ENCODE results near the gene RFX7. TPM values are rescaled to one million over a fixed set of nuclear protein-coding genes. Genes with fewer than 3 reads are reported as not detected.
"Not testable (repeated sequence)": the region's sequence is repeated elsewhere in the genome, so short reads cannot be mapped to it uniquely, and the experiment has no call there.

Gene RFX7
- total and polyA plus RNA-seq, 4 donors, result 1.0 to 22.1 (median 9.7) TPM

- no peak for ATAC-seq (ENCODE audit: low FRiP score)
- H3K36me3 ChIP-seq (ENCODE audit: control insufficient read depth in 1 of 2, insufficient read depth in 2 of 2, low read length in 1 of 2), result no peaks in the 10 kb centered on the region
These were observed 38.4 kb downstream of the RFX7 start for GRCh38 chr15:56205061-56205876.

GRCh38 chr15:56203312-56203922 is 40.3 kb downstream of the RFX7 start:
- 89 to 94% methylated on average over 4 of the region's 4 CpGs for WGBS, 2 donors

More at GRCh38 chr15:56205061-56205876, 38.4 kb downstream of the RFX7 start:
- no peak overlapping the region for H3K27ac ChIP-seq (ENCODE audit: low read depth in 1 of 2, low read length in 2 of 2)
- no peak overlapping the region for H3K4me3 ChIP-seq (ENCODE audit: low read length in 2 of 2)
- intact Hi-C loops (cut with DNase I), result no loop called here
- no peaks in the 10 kb centered on the region for H3K9me3 ChIP-seq (ENCODE audit: control insufficient read depth, low read length)
- no peaks in the 10 kb centered on the region for H3K4me1 ChIP-seq (ENCODE audit: control insufficient read depth in 1 of 2, insufficient read depth in 2 of 2, low read length in 2 of 2)
- DNase-seq, result no peak
- no peaks in the 10 kb centered on the region for H3K27me3 ChIP-seq (ENCODE audit: control insufficient read depth in 1 of 2, insufficient read depth in 2 of 2, low read length in 1 of 2)

GRCh38 chr15:56202701-56203100 is 41.0 kb downstream of the RFX7 start:
- H3K27ac ChIP-seq (ENCODE audit: low read depth in 1 of 2, low read length in 2 of 2), result no peak overlapping the region
- intact Hi-C loops (cut with DNase I), result no loop called here
- H3K36me3 ChIP-seq (ENCODE audit: control insufficient read depth in 1 of 2, insufficient read depth in 2 of 2, low read length in 1 of 2), result no peaks in the 10 kb centered on the region
- no peak overlapping the region for H3K4me3 ChIP-seq (ENCODE audit: low read length in 2 of 2)
- WGBS, 2 donors, result 95 to 97% methylated on average over 1 of the region's 1 CpG
- ATAC-seq (ENCODE audit: low FRiP score), result no peak
- H3K9me3 ChIP-seq (ENCODE audit: control insufficient read depth, low read length), result no peaks in the 10 kb centered on the region
- DNase-seq, result no peak
- no peaks in the 10 kb centered on the region for H3K27me3 ChIP-seq (ENCODE audit: control insufficient read depth in 1 of 2, insufficient read depth in 2 of 2, low read length in 1 of 2)
- H3K4me1 ChIP-seq (ENCODE audit: control insufficient read depth in 1 of 2, insufficient read depth in 2 of 2, low read length in 2 of 2), result no peaks in the 10 kb centered on the region

More at GRCh38 chr15:56203312-56203922, 40.3 kb downstream of the RFX7 start:
- H3K27ac ChIP-seq (ENCODE audit: low read depth in 1 of 2, low read length in 2 of 2); H3K4me1 ChIP-seq (ENCODE audit: control insufficient read depth in 1 of 2, insufficient read depth in 2 of 2, low read length in 2 of 2); ATAC-seq (ENCODE audit: low FRiP score); H3K9me3 ChIP-seq (ENCODE audit: control insufficient read depth, low read length); H3K36me3 ChIP-seq (ENCODE audit: control insufficient read depth in 1 of 2, insufficient read depth in 2 of 2, low read length in 1 of 2); H3K4me3 ChIP-seq (ENCODE audit: low read length in 2 of 2); H3K27me3 ChIP-seq (ENCODE audit: control insufficient read depth in 1 of 2, insufficient read depth in 2 of 2, low read length in 1 of 2); intact Hi-C loops (cut with DNase I); DNase-seq: not testable (repeated sequence)

- Histone ChIP-seq H3K36me3 (ENCODE audit: control insufficient read depth in 1 of 2, insufficient read depth in 2 of 2, low read length in 1 of 2) (no peaks in the 10 kb centered on the region), H3K9me3 (ENCODE audit: control insufficient read depth, low read length) (no peaks in the 10 kb centered on the region), H3K27me3 (ENCODE audit: control insufficient read depth in 1 of 2, insufficient read depth in 2 of 2, low read length in 1 of 2) (no peaks in the 10 kb centered on the region), H3K4me3 (ENCODE audit: low read length in 2 of 2) (no peak overlapping the region), H3K4me1 (ENCODE audit: control insufficient read depth in 1 of 2, insufficient read depth in 2 of 2, low read length in 2 of 2) (no peaks in the 10 kb centered on the region), H3K27ac (ENCODE audit: low read depth in 1 of 2, low read length in 2 of 2) (no peak overlapping the region)
- ATAC-seq (ENCODE audit: low FRiP score) (no peak), DNase-seq (no peak)
- intact Hi-C loops (cut with DNase I), result no loop called here
- 74 to 81% methylated on average over 2 of the region's 2 CpGs for WGBS, 2 donors
These were observed 44.6 kb downstream of the RFX7 start for GRCh38 chr15:56199038-56199437.

DNA sequence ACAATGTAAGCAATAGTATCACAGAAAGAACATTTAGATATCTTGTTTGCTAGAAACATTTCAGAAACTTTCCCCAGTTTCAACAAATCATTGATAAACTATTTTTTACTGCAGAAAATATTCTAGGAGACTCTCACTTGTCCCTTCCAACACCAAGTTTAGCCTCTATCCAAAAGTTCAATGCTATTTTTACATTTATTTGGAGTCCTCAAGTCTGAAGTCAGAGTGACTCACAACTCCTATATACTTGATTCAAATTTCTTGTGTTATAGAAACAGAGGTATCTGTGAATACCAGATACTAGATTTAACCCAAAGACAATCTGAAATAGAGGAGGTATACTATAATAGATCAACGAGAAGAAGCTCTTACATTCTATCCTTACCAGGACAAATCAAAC is 49.6 kb downstream of the RFX7 start:
- no peak for ATAC-seq (ENCODE audit: low FRiP score)
- 82 to 83% methylated on average over 1 of the region's 1 CpG for WGBS, 2 donors

GRCh38 chr15:56192659-56193442 is 50.8 kb downstream of the RFX7 start:
- no peak for DNase-seq

More for the DNA sequence above, 49.6 kb downstream of the RFX7 start:
- peaks cover 0 to 6% of the 10 kb centered on the region in 2 donors for H3K4me1 ChIP-seq (ENCODE audit: control insufficient read depth in 1 of 2, insufficient read depth in 2 of 2, low read length in 2 of 2)
- no peaks in the 10 kb centered on the region for H3K27me3 ChIP-seq (ENCODE audit: control insufficient read depth in 1 of 2, insufficient read depth in 2 of 2, low read length in 1 of 2)
- peaks cover 0 to 2% of the 10 kb centered on the region in 2 donors for H3K36me3 ChIP-seq (ENCODE audit: control insufficient read depth in 1 of 2, insufficient read depth in 2 of 2, low read length in 1 of 2)
- H3K27ac ChIP-seq (ENCODE audit: low read depth in 1 of 2, low read length in 2 of 2), result no peak overlapping the region
- H3K9me3 ChIP-seq (ENCODE audit: control insufficient read depth, low read length), result no peaks in the 10 kb centered on the region
- intact Hi-C loops (cut with DNase I), result no loop called here
- H3K4me3 ChIP-seq (ENCODE audit: low read length in 2 of 2), result no peak overlapping the region
- DNase-seq, result no peak

DNA sequence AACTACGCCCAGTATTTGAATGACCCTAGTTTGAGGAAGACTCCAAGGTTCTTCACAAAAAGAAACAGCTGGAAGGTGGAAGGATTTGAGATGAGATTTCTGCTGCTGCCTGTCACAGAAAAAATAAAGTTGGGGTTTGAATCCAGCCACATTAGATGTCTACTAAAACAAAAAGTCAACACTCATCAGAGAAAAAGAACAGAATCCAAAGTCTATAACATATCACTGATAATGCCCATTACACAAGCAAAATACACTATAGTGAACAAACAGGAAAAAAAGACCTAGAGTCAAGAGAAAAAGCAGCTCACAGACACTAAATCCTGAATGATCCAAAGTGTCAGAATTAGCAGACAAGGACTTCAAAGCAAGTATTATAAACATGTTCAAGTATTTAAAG is 56.0 kb downstream of the RFX7 start:
- Histone ChIP-seq H3K4me3 (ENCODE audit: low read length in 2 of 2) (no peak overlapping the region), H3K4me1 (ENCODE audit: control insufficient read depth in 1 of 2, insufficient read depth in 2 of 2, low read length in 2 of 2) (peaks cover 0 to 3% of the 10 kb centered on the region in 2 donors), H3K36me3 (ENCODE audit: control insufficient read depth in 1 of 2, insufficient read depth in 2 of 2, low read length in 1 of 2) (peaks cover 0 to 2% of the 10 kb centered on the region in 2 donors), H3K27me3 (ENCODE audit: control insufficient read depth in 1 of 2, insufficient read depth in 2 of 2, low read length in 1 of 2) (no peaks in the 10 kb centered on the region), H3K9me3 (ENCODE audit: control insufficient read depth, low read length) (no peaks in the 10 kb centered on the region), H3K27ac (ENCODE audit: low read depth in 1 of 2, low read length in 2 of 2) (no peak overlapping the region)
- 91 to 93% methylated on average over 1 of the region's 1 CpG for WGBS, 2 donors
- intact Hi-C loops (cut with DNase I), result no loop called here
- ATAC-seq (ENCODE audit: low FRiP score) (no peak), DNase-seq (no peak)

More at GRCh38 chr15:56192659-56193442, 50.8 kb downstream of the RFX7 start:
- intact Hi-C loops (cut with DNase I), result no loop called here
- Histone ChIP-seq H3K4me3 (ENCODE audit: low read length in 2 of 2) (no peak overlapping the region), H3K9me3 (ENCODE audit: control insufficient read depth, low read length) (no peaks in the 10 kb centered on the region), H3K27me3 (ENCODE audit: control insufficient read depth in 1 of 2, insufficient read depth in 2 of 2, low read length in 1 of 2) (no peaks in the 10 kb centered on the region), H3K4me1 (ENCODE audit: control insufficient read depth in 1 of 2, insufficient read depth in 2 of 2, low read length in 2 of 2) (peaks cover 0 to 6% of the 10 kb centered on the region in 2 donors), H3K27ac (ENCODE audit: low read depth in 1 of 2, low read length in 2 of 2) (no peak overlapping the region), H3K36me3 (ENCODE audit: control insufficient read depth in 1 of 2, insufficient read depth in 2 of 2, low read length in 1 of 2) (peaks cover 0 to 2% of the 10 kb centered on the region in 2 donors)
- no peak for ATAC-seq (ENCODE audit: low FRiP score)
- WGBS, 2 donors, result 97 to 98% methylated on average over 10 of the region's 10 CpGs

DNA sequence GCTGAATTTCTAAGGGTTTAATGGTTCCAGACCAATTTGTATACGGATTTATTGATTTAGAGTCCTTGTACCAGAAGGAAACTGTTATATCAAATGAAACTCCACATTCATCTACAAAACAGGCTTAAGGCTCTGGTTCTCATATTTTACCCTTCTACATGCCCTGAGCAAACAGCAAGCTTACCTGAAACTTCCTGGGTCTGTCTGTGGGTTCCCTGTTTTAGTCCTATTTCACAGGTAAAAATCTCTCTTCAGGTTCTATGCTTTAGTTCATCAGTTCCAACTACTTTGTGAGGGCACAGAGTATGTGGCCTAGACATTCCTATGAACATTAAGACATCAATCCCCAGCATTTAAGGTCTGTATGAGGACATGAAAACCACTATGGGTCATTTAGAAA is 57.7 kb downstream of the RFX7 start:
- DNase-seq (no peak), ATAC-seq (ENCODE audit: low FRiP score) (no peak)
- Histone ChIP-seq H3K9me3 (ENCODE audit: control insufficient read depth, low read length) (no peaks in the 10 kb centered on the region), H3K4me1 (ENCODE audit: control insufficient read depth in 1 of 2, insufficient read depth in 2 of 2, low read length in 2 of 2) (no peaks in the 10 kb centered on the region), H3K27me3 (ENCODE audit: control insufficient read depth in 1 of 2, insufficient read depth in 2 of 2, low read length in 1 of 2) (no peaks in the 10 kb centered on the region), H3K27ac (ENCODE audit: low read depth in 1 of 2, low read length in 2 of 2) (no peak overlapping the region), H3K36me3 (ENCODE audit: control insufficient read depth in 1 of 2, insufficient read depth in 2 of 2, low read length in 1 of 2) (no peaks in the 10 kb centered on the region), H3K4me3 (ENCODE audit: low read length in 2 of 2) (no peak overlapping the region)
- intact Hi-C loops (cut with DNase I), result no loop called here
- 82 to 92% methylated on average over 1 of the region's 1 CpG for WGBS, 2 donors
